Trophoblast cell (in vitro differentiated cells and primary cell): ENCODE results near the gene CELF4.

Experiments
- DNase-seq, 2 donors: peaks; one replicate each; pipeline ENCODE4 v3.0.0-alpha.2; 2016
- H2AFZ ChIP-seq: 2 replicates; pipeline ENCODE4 v1.6.1; 2013; ENCODE audit warnings: low read length, moderate library complexity, mild to moderate bottlenecking; ENCODE audit not compliant: insufficient read depth, poor library complexity
- H2AK5ac ChIP-seq: 2 replicates; pipeline ENCODE4 v1.6.1; 2013; ENCODE audit warnings: mild to moderate bottlenecking, low read length
- H2BK120ac ChIP-seq: 2 replicates; pipeline ENCODE4 v1.6.1; 2013; ENCODE audit warnings: low read length, mild to moderate bottlenecking, moderate library complexity; ENCODE audit not compliant: insufficient read depth, poor library complexity
- H2BK12ac ChIP-seq: 2 replicates; pipeline ENCODE4 v1.6.1; 2013; ENCODE audit warnings: mild to moderate bottlenecking, low read length, moderate library complexity
- H2BK5ac ChIP-seq: 2 replicates; pipeline ENCODE4 v1.6.1; 2013; ENCODE audit warnings: low read length, low read depth, moderate library complexity, mild to moderate bottlenecking; ENCODE audit not compliant: poor library complexity
- H3K14ac ChIP-seq: 2 replicates; pipeline ENCODE4 v1.6.1; 2013; ENCODE audit warnings: mild to moderate bottlenecking, low read length
- H3K18ac ChIP-seq: 2 replicates; pipeline ENCODE4 v1.6.1; 2013; ENCODE audit warnings: mild to moderate bottlenecking, low read length
- H3K23ac ChIP-seq: 2 replicates; pipeline ENCODE4 v1.6.1; 2013; ENCODE audit warnings: low read length
- H3K27ac ChIP-seq: 2 replicates; pipeline ENCODE4 v1.5.1; 2013; ENCODE audit warnings: low read depth, mild to moderate bottlenecking, inconsistent platforms, low read length, moderate library complexity
- H3K27me3 ChIP-seq: 2 replicates; pipeline ENCODE4 v1.6.1; 2013; ENCODE audit warnings: inconsistent platforms, mild to moderate bottlenecking, low read length, moderate library complexity; ENCODE audit not compliant: insufficient read depth
- H3K36me3 ChIP-seq, 2 experiments: 1 replicate in 1 of 2; 2 replicates in 1 of 2; pipeline ENCODE4 v1.6.1; 2013; ENCODE audit warnings: low read length in 2 of 2, mild to moderate bottlenecking in 2 of 2, moderate library complexity in 1 of 2; ENCODE audit not compliant: insufficient read depth in 2 of 2, control insufficient read depth in 1 of 2
- H3K4ac ChIP-seq: 2 replicates; pipeline ENCODE4 v1.6.1; 2013; ENCODE audit warnings: low read depth, mild to moderate bottlenecking, low read length, moderate library complexity
- H3K4me1 ChIP-seq, 2 experiments: 1 replicate in 1 of 2; 2 replicates in 1 of 2; pipeline ENCODE4 v1.6.1; 2013; ENCODE audit warnings: low read length in 2 of 2, mild to moderate bottlenecking in 2 of 2, moderate library complexity in 1 of 2; ENCODE audit not compliant: insufficient read depth in 2 of 2, control insufficient read depth in 1 of 2
- H3K4me2 ChIP-seq: 2 replicates; pipeline ENCODE4 v1.6.1; 2013; ENCODE audit warnings: inconsistent platforms, mild to moderate bottlenecking, low read length, moderate library complexity
- H3K4me3 ChIP-seq: 2 replicates; pipeline ENCODE4 v1.5.1; 2013; ENCODE audit warnings: mild to moderate bottlenecking, low read depth, low read length, inconsistent platforms
- H3K79me1 ChIP-seq: one replicate; pipeline ENCODE4 v1.6.1; 2013; ENCODE audit warnings: low read length
- H3K79me2 ChIP-seq: 2 replicates; pipeline ENCODE4 v1.6.1; 2013; ENCODE audit warnings: low read length, mild to moderate bottlenecking; ENCODE audit not compliant: control insufficient read depth, insufficient read depth, poor library complexity
- H3K9ac ChIP-seq: 2 replicates; pipeline ENCODE4 v1.6.1; 2013; ENCODE audit warnings: mild to moderate bottlenecking, low read length
- H3K9me3 ChIP-seq: 2 replicates; pipeline ENCODE4 v1.6.1; 2013; ENCODE audit warnings: low read depth, mild to moderate bottlenecking, control low read depth, inconsistent platforms, low read length; ENCODE audit not compliant: insufficient read depth
- H4K12ac ChIP-seq: 2 replicates; pipeline ENCODE4 v1.6.1; 2013; ENCODE audit warnings: low read depth, mild to moderate bottlenecking, low read length, moderate library complexity
- H4K8ac ChIP-seq: 2 replicates; pipeline ENCODE4 v1.6.1; 2013; ENCODE audit warnings: low read depth, mild to moderate bottlenecking, low read length, moderate library complexity
- H4K91ac ChIP-seq: one replicate; pipeline ENCODE4 v1.6.1; 2013; ENCODE audit warnings: low read depth, mild to moderate bottlenecking, low read length, moderate library complexity
- WGBS: extraction: QIAGEN DNeasy Blood & Tissue Kit; methylation state at CpG from one replicate; pipeline ENCODE4 v1.1.7; 2013; ENCODE audit warnings: missing lambda C conversion rate; ENCODE audit not compliant: insufficient read length, insufficient coverage; ENCODE audit errors: extremely low coverage; 5-methylcytosine and 5-hydroxymethylcytosine counted together

The CELF4 gene

DNA sequence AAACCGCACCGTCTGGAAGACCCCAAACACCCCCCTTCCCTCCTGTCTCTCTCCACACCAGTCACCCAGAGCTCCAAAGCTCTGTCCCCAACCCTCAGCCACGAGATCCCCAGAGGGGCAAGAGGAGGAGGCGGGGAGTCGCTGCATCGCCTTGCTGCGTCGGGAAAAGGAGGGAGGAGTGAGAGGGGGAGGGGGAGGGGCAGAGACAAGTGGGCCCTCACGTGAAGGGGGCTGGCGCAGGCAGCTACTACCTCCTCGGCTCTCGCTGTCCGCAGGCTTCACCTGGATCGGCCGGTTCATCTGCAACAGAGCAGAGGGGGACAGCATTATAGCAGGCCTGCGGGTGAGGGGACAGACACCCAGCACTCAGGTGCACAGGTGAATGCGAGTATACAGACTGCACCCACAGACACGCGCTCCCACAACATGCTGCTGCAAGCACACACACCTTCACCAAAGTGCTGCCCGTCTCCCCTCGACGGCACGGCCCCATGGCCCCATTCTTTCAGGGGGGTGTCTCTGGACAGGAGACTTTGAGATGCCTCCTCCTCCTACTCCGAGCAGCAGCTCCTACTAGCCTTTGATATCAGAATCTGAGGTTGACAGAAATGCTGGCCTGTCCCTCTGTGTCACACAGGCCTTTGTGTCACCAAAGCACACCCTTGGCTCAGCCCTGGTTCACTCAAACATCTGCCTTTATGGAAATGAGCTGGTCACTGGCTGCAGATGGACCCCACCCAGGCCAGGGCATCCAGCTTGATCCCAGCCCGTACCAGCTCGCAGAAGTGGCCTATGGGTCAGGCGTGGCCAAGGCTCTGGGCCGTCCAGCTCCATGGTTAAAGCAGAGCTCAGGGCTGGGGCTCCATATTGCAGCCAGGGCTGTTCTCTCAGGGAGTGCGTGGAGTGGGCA, 243.8 kb downstream of the CELF4 start:
- no peak for DNase-seq
- Histone ChIP-seq H2BK12ac (no peak overlapping the region), H3K4ac (no peak overlapping the region), H3K27ac (no peak overlapping the region), H3K79me2 (no peaks in the 10 kb centered on the region), H3K27me3 (no peaks in the 10 kb centered on the region), H3K4me1 (no peaks in the 10 kb centered on the region), H3K9ac (no peak overlapping the region), H3K14ac (no peak overlapping the region), H3K36me3 (no peaks in the 10 kb centered on the region), H3K4me3 (no peak overlapping the region), H2BK120ac (no peak overlapping the region), H3K9me3 (no peaks in the 10 kb centered on the region), H3K23ac (no peak overlapping the region), H2BK5ac (no peak overlapping the region), H3K79me1 (no peaks in the 10 kb centered on the region), H4K8ac (no peak overlapping the region), H3K4me2 (no peak overlapping the region), H4K91ac (no peak overlapping the region), H4K12ac (no peak overlapping the region), H3K18ac (no peak overlapping the region), H2AK5ac (no peak overlapping the region), H2AFZ (no peak overlapping the region)
- no CpG with 5 or more reads among the region's 29 CpGs for WGBS

GRCh38 chr18:37320317-37320716, 245.3 kb downstream of the CELF4 start:
- no peaks in the 10 kb centered on the region for H3K36me3 ChIP-seq
- no peak overlapping the region for H4K91ac ChIP-seq
- no peak overlapping the region for H4K8ac ChIP-seq
- H3K14ac ChIP-seq = no peak overlapping the region
- no peaks in the 10 kb centered on the region for H3K79me1 ChIP-seq
- no peaks in the 10 kb centered on the region for H3K4me1 ChIP-seq
- H3K27me3 ChIP-seq = no peaks in the 10 kb centered on the region
- no peak overlapping the region for H3K4me3 ChIP-seq
- DNase-seq = no peak
- no peak overlapping the region for H2BK5ac ChIP-seq
- no peak overlapping the region for H3K23ac ChIP-seq
- H3K9me3 ChIP-seq = no peaks in the 10 kb centered on the region
- no peak overlapping the region for H2AK5ac ChIP-seq
- H3K4ac ChIP-seq = no peak overlapping the region
- no peak overlapping the region for H3K18ac ChIP-seq
- no peaks in the 10 kb centered on the region for H3K79me2 ChIP-seq
- no peak overlapping the region for H2BK12ac ChIP-seq
- no peak overlapping the region for H3K27ac ChIP-seq
- H4K12ac ChIP-seq = no peak overlapping the region
- H3K4me2 ChIP-seq = no peak overlapping the region
- no peak overlapping the region for H2BK120ac ChIP-seq
- no peak overlapping the region for H3K9ac ChIP-seq
- no peak overlapping the region for H2AFZ ChIP-seq
- WGBS = no CpG with 5 or more reads among the region's 10 CpGs

- no peak overlapping the region for H4K12ac ChIP-seq
- H3K79me2 ChIP-seq = no peaks in the 10 kb centered on the region
- H3K79me1 ChIP-seq = no peaks in the 10 kb centered on the region
- no peak overlapping the region for H3K23ac ChIP-seq
- no peaks in the 10 kb centered on the region for H3K4me1 ChIP-seq
- no peaks in the 10 kb centered on the region for H3K36me3 ChIP-seq
- no peak overlapping the region for H3K4ac ChIP-seq
- no CpG with 5 or more reads among the region's 16 CpGs for WGBS
- DNase-seq = no peak
- H2BK12ac ChIP-seq = no peak overlapping the region
- H2BK120ac ChIP-seq = no peak overlapping the region
- H3K27ac ChIP-seq = no peak overlapping the region
- no peak overlapping the region for H3K18ac ChIP-seq
- no peaks in the 10 kb centered on the region for H3K27me3 ChIP-seq
- no peak overlapping the region for H4K91ac ChIP-seq
- no peak overlapping the region for H3K4me2 ChIP-seq
- no peak overlapping the region for H4K8ac ChIP-seq
- no peak overlapping the region for H2AK5ac ChIP-seq
- H3K14ac ChIP-seq = no peak overlapping the region
- H3K4me3 ChIP-seq = no peak overlapping the region
- no peak overlapping the region for H2AFZ ChIP-seq
- no peaks in the 10 kb centered on the region for H3K9me3 ChIP-seq
- no peak overlapping the region for H3K9ac ChIP-seq
- H2BK5ac ChIP-seq = no peak overlapping the region
These were observed 246.9 kb downstream of the CELF4 start for GRCh38 chr18:37318360-37319355.

DNA sequence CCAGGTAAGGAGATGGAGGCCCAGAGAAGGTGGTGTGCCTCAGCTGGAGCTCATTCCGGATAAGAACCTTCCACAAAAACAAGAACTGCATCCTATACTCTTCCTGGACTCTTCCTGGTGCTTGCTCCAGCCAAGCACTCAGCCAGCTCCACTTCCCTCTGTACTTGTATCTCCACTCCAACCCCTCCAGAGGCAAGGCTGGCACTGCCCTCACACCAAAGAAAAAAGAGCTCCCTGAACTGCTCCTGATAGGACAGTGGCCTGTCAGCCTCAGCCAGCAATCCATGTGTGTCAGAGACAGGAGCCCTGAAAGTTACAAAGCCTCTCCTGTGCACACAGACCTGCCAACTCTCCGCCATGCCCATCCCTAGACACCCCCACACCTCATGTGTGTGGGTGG, 248.1 kb downstream of the CELF4 start:
- H4K12ac ChIP-seq = no peak overlapping the region
- H3K18ac ChIP-seq = no peak overlapping the region
- no peak overlapping the region for H2AFZ ChIP-seq
- no peak for DNase-seq
- no peak overlapping the region for H2AK5ac ChIP-seq
- no peak overlapping the region for H3K4me3 ChIP-seq
- H2BK5ac ChIP-seq = no peak overlapping the region
- H3K4me2 ChIP-seq = no peak overlapping the region
- no peak overlapping the region for H3K14ac ChIP-seq
- H3K23ac ChIP-seq = no peak overlapping the region
- no peak overlapping the region for H2BK120ac ChIP-seq
- H3K36me3 ChIP-seq = no peaks in the 10 kb centered on the region
- no peak overlapping the region for H3K4ac ChIP-seq
- H2BK12ac ChIP-seq = no peak overlapping the region
- no peak overlapping the region for H4K91ac ChIP-seq
- no peaks in the 10 kb centered on the region for H3K9me3 ChIP-seq
- WGBS = no CpG with 5 or more reads among the region's 2 CpGs
- no peak overlapping the region for H3K27ac ChIP-seq
- no peaks in the 10 kb centered on the region for H3K27me3 ChIP-seq
- no peaks in the 10 kb centered on the region for H3K79me2 ChIP-seq
- no peak overlapping the region for H3K9ac ChIP-seq
- H3K79me1 ChIP-seq = no peaks in the 10 kb centered on the region
- H3K4me1 ChIP-seq = no peaks in the 10 kb centered on the region
- H4K8ac ChIP-seq = no peak overlapping the region
